GM13977 (cell line): ENCODE results near the gene MAP7D3.
A peak's percentile ranks its signal among the peaks of the same experiment; 100 is the strongest.
"Not testable (repeated sequence)": the region's sequence is repeated elsewhere in the genome, so short reads cannot be mapped to it uniquely, and the experiment has no call there.

Source experiments
- DNase-seq: peaks from one replicate; pipeline ENCODE4 v3.0.0; 2012; ENCODE audit warnings: low spot score
- CTCF ChIP-seq: IDR thresholded peaks from 2 replicates; pipeline ENCODE4 v1.5.1; 2012; ENCODE audit warnings: mild to moderate bottlenecking, control low read depth; ENCODE audit not compliant: insufficient read depth; ENCODE audit errors: extremely low read depth, missing control alignments
- in situ Hi-C: fragments of 300-500 bp; cut with MboI; formaldehyde crosslinking; loops from one replicate; pipeline ENCODE4 v1.12.0; 2022; ENCODE audit warnings: low sequenced_read_pairs, low pct_unique_long_range_greater_than_20kb, mixed read lengths, inconsistent platforms; ENCODE audit not compliant: unreplicated experiment

MAP7D3 gene

GRCh38 chrX:136171420-136171819 lies 79.8 kb downstream of the MAP7D3 start:
- in situ Hi-C loops: no loop called here
- TF ChIP-seq CTCF: no peak
- DNase-seq: no peak

- no peak for TF ChIP-seq CTCF
- DNase-seq: no peak
Observed at GRCh38 chrX:136170139-136170800, 80.9 kb downstream of the MAP7D3 start.

GRCh38 chrX:136168929-136169735 lies 82.1 kb downstream of the MAP7D3 start:
- no peak for DNase-seq
- in situ Hi-C loops: no loop called here

More at GRCh38 chrX:136170139-136170800, 80.9 kb downstream of the MAP7D3 start:
- in situ Hi-C loops: no loop called here

GRCh38 chrX:136167989-136168388 lies 83.2 kb downstream of the MAP7D3 start:
- DNase-seq, in situ Hi-C loops: not testable (repeated sequence)

More at GRCh38 chrX:136168929-136169735, 82.1 kb downstream of the MAP7D3 start:
- no peak for TF ChIP-seq CTCF

GRCh38 chrX:136166221-136166855 lies 84.9 kb downstream of the MAP7D3 start:
- DNase-seq: no peak
- TF ChIP-seq CTCF: peak; percentile 29
- in situ Hi-C loops: no loop called here

GRCh38 chrX:136165406-136165805 lies 85.8 kb downstream of the MAP7D3 start:
- in situ Hi-C loops: no loop called here
- no peak for TF ChIP-seq CTCF
- DNase-seq: no peak

GRCh38 chrX:136163689-136164088 lies 87.5 kb downstream of the MAP7D3 start:
- no peak for TF ChIP-seq CTCF
- in situ Hi-C loops: no loop called here
- no peak for DNase-seq
